Hepatocyte (in vitro differentiated cells): ENCODE measurements around the gene AGBL3.

Source experiments
- EZH2phosphoT487 ChIP-seq: fragments of 200-600 bp; sonication (generic); IDR thresholded peaks from one replicate; pipeline ENCODE4 v1.6.1; 2018; ENCODE audit warnings: antibody characterized with exemption, mild to moderate bottlenecking, low read depth, moderate library complexity; ENCODE audit not compliant: unreplicated experiment, severe bottlenecking
- TF ChIP-seq, protein P1 (sequence below): fragments of 200-600 bp; sonication (generic); IDR thresholded peaks from 2 replicates; pipeline ENCODE4 v1.5.1; 2016; ENCODE audit warnings: antibody characterized with exemption, mild to moderate bottlenecking; ENCODE audit not compliant: poor library complexity

DNA sequence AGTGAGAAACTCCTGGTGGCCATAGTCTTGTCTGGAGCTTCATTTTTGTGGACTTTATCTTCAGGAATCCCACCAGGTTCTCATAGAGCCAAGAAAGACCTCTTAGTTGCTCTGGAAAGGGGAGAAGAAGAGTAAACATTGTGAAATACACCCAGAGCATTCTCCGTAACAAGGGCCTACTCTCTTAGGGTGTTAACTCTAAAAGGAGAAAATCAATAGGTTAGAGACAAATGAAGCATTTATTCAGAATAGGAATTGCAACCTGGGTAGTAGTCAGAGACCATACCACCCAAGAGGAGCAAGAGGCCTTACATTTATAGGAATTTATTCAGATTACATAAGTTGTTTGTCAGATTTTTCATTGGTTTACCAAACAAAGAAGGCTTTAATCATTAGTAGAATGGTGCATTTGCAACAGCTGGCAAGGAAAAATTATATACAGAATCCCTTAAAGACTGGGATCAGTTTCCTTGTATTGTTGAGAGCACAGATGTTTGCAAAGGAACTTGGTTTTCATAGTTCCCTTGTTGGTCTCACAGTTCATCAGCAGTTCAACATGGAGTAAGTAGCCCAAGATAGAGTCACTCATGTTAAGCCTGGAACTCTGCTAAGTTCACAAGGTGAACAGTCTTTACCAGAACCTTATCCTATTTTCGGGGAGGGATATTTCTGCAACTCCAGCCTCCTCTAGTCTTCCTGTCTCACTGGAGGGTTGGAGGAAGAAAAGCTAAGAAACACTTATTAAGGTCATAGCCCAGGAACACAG, 108.3 kb downstream of the AGBL3 start:
- TF ChIP-seq, protein P1, sequence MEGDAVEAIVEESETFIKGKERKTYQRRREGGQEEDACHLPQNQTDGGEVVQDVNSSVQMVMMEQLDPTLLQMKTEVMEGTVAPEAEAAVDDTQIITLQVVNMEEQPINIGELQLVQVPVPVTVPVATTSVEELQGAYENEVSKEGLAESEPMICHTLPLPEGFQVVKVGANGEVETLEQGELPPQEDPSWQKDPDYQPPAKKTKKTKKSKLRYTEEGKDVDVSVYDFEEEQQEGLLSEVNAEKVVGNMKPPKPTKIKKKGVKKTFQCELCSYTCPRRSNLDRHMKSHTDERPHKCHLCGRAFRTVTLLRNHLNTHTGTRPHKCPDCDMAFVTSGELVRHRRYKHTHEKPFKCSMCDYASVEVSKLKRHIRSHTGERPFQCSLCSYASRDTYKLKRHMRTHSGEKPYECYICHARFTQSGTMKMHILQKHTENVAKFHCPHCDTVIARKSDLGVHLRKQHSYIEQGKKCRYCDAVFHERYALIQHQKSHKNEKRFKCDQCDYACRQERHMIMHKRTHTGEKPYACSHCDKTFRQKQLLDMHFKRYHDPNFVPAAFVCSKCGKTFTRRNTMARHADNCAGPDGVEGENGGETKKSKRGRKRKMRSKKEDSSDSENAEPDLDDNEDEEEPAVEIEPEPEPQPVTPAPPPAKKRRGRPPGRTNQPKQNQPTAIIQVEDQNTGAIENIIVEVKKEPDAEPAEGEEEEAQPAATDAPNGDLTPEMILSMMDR, result no peak
- TF ChIP-seq EZH2phosphoT487, result no peak
